AG04450 (cell line): Measurements from ENCODE around the gene MYO1B. TPM values are rescaled to one million over a fixed set of nuclear protein-coding genes. Genes with fewer than 3 reads are reported as not detected.

Source experiments
- CTCF ChIA-PET: fragments of 300-600, 350-600 bp; formaldehyde crosslinking; extraction: SDS; loops from one replicate; lab custom pipeline; 2022; ENCODE audit warnings: antibody characterized with exemption, inconsistent platforms; lab: Charles Lee
- POLR2A ChIA-PET: fragments of 350-600 bp; formaldehyde crosslinking; extraction: SDS; loops from one replicate; lab custom pipeline; 2021; ENCODE audit warnings: antibody characterized with exemption, inconsistent platforms; lab: Yijun Ruan, JAX
- DNase-seq: peaks from one replicate; pipeline ENCODE4 v3.0.0-alpha.2; 2011; ENCODE audit warnings: low read depth, low spot score
- H3K27ac ChIP-seq: one replicate; pipeline ENCODE4 v1.5.1; 2012; ENCODE audit warnings: low read depth, low read length, control low read depth
- H3K27me3 ChIP-seq: one replicate; pipeline ENCODE4 v1.6.0; 2012; ENCODE audit warnings: low read length; ENCODE audit not compliant: control insufficient read depth, insufficient read depth
- H3K4me3 ChIP-seq: 2 replicates; pipeline ENCODE4 v1.5.1; 2011; ENCODE audit warnings: mild to moderate bottlenecking, low read depth, low read length, control low read depth
- H3K9me3 ChIP-seq: 2 replicates; pipeline ENCODE4 v1.5.1; 2012; ENCODE audit warnings: low read length; ENCODE audit not compliant: control insufficient read depth, insufficient read depth
- CTCF ChIP-seq: IDR thresholded peaks from 2 replicates; pipeline ENCODE4 v1.5.1; 2011; ENCODE audit warnings: low read depth, low read length, control low read depth, inconsistent platforms
- polyA plus RNA-seq: library from polyadenylated mRNA; depleted of rRNA; stranded (reverse); fragments of >200 nt; gene quantifications from 2 replicates; pipeline ENCODE4 v1.2.3, GENCODE V29; 2011; rRNA removed
- small RNA-seq: library from RNA; depleted of rRNA; stranded (forward); fragments of <200 nt; gene quantifications from one replicate; pipeline ENCODE3, GENCODE V24; 2012; ENCODE audit warnings: low read depth; ENCODE audit not compliant: insufficient read length

MYO1B gene
- polyA plus RNA-seq, 1 experiment = 149 TPM

- H3K27me3 ChIP-seq = no peaks in the 10 kb centered on the region
- CTCF ChIA-PET = no interaction called here
- H3K27ac ChIP-seq = no peak overlapping the region
- no peak overlapping the region for H3K4me3 ChIP-seq
- POLR2A ChIA-PET = interaction anchor here (1.1 kb wide), 1 partner anchor 31 kb away, joined by 4 read pairs; no protein-coding TSS in a partner anchor
- TF ChIP-seq CTCF = no peak
- DNase-seq = no peak
- no peaks in the 10 kb centered on the region for H3K9me3 ChIP-seq
Measured at GRCh38 chr2:191465766-191466420, 220.7 kb downstream of the MYO1B start.

- no peak for DNase-seq
- H3K27ac ChIP-seq = no peak overlapping the region
- H3K9me3 ChIP-seq = no peaks in the 10 kb centered on the region
- H3K4me3 ChIP-seq = no peak overlapping the region
- ChIA-PET POLR2A (no interaction called here), CTCF (no interaction called here)
- H3K27me3 ChIP-seq = no peaks in the 10 kb centered on the region
- no peak for TF ChIP-seq CTCF
Measured at GRCh38 chr2:191467113-191467512, 221.9 kb downstream of the MYO1B start.

GRCh38 chr2:191470306-191470705 is 225.1 kb downstream of the MYO1B start:
- CTCF ChIA-PET = no interaction called here
- DNase-seq = no peak
- H3K4me3 ChIP-seq = no peak overlapping the region
- H3K27me3 ChIP-seq = no peaks in the 10 kb centered on the region
- POLR2A ChIA-PET = no interaction called here
- no peak for TF ChIP-seq CTCF
- H3K27ac ChIP-seq = no peak overlapping the region
- no peaks in the 10 kb centered on the region for H3K9me3 ChIP-seq

- H3K27me3 ChIP-seq = no peaks in the 10 kb centered on the region
- no peaks in the 10 kb centered on the region for H3K9me3 ChIP-seq
- CTCF ChIA-PET = no interaction called here
- no peak for DNase-seq
- POLR2A ChIA-PET = no interaction called here
- H3K4me3 ChIP-seq = no peak overlapping the region
- no peak for TF ChIP-seq CTCF
- H3K27ac ChIP-seq = no peak overlapping the region
Measured at GRCh38 chr2:191474464-191474863, 229.3 kb downstream of the MYO1B start.

Small RNAs within 50 kb of the gene (small RNA-seq; reads per million reads assigned to genes)
- gene RNU6-1045P = not detected

Other genes with a start within 250 kb of the MYO1B start
- 109 and 130 TPM in 2 replicates for gene STAT1, start 231.2 kb upstream of the MYO1B start, polyA plus RNA-seq
- gene STAT4, start 94.4 kb upstream of the MYO1B start, polyA plus RNA-seq = 0.88 and 1.3 TPM in 2 replicates